ENCODE results near the gene ZDHHC11B. TPM values are rescaled to one million over a fixed set of nuclear protein-coding genes. Genes with fewer than 3 reads are reported as not detected.
A peak's percentile ranks its signal among the peaks of the same experiment; 100 is the strongest.
"Not testable (repeated sequence)": the region's sequence is repeated elsewhere in the genome, so short reads cannot be mapped to it uniquely, and the experiment has no call there.

ZDHHC11B gene
- total RNA-seq, 6 experiments from 2014 or later, result 0.56 to 5.1 (median 2.8) TPM

DNA sequence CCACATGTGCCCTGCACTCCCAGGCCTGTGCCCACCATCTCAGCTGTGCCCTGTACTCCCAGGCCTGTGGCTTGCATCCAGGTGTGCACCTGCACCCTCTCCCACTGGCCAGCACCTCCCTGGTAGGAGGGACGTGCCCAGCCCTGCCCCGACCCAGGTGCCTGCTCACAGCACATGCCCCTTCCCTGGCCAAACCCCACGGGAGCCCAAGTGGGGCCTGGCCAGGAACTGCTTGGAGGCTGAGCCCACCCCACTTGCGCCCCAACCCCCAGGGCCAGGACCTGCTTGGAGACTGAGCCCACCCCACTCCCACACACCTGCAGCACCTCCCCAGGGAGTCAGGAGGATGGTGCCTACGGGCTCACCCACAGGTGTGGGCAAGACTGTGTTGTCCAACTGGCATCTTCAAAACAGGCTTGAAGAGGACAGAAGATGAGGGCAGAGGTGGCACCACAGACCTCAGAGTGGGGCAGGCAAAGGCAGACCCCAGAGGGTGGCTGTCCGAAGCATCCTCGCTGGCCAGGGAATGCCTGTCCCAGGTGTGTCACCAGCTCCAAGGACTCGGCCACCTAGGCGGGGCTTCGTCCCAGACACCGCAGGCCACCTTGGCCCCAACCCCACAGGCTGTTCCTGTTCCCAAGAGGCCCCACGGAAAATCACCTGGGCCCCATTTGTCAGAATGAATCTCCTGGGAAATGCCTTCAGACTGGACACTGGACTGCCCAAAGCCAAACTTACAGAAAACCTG is 10.8 kb downstream of the ZDHHC11B start:
- peak in 1 of 3 donors; percentile 50 for DNase-seq
- no peaks in the 10 kb centered on the region for H3K27me3 ChIP-seq
- no peaks in the 10 kb centered on the region for H3K9me3 ChIP-seq
- H3K4me3 ChIP-seq, result no peak overlapping the region
- H3K36me3 ChIP-seq, result no peaks in the 10 kb centered on the region
- no peaks in the 10 kb centered on the region for H3K4me1 ChIP-seq
- 70% methylated on average over 2 of the region's 12 CpGs for WGBS (ENCODE audit: insufficient coverage, low coverage, low lambda C conversion rate, missing lambda C conversion rate)
- no peak for ATAC-seq
- H3K27ac ChIP-seq, result no peak overlapping the region
- TF ChIP-seq, protein P1, sequence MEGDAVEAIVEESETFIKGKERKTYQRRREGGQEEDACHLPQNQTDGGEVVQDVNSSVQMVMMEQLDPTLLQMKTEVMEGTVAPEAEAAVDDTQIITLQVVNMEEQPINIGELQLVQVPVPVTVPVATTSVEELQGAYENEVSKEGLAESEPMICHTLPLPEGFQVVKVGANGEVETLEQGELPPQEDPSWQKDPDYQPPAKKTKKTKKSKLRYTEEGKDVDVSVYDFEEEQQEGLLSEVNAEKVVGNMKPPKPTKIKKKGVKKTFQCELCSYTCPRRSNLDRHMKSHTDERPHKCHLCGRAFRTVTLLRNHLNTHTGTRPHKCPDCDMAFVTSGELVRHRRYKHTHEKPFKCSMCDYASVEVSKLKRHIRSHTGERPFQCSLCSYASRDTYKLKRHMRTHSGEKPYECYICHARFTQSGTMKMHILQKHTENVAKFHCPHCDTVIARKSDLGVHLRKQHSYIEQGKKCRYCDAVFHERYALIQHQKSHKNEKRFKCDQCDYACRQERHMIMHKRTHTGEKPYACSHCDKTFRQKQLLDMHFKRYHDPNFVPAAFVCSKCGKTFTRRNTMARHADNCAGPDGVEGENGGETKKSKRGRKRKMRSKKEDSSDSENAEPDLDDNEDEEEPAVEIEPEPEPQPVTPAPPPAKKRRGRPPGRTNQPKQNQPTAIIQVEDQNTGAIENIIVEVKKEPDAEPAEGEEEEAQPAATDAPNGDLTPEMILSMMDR (IDR thresholded peaks at IDR 0.05), result no peak
- TF ChIP-seq POLR2A (IDR thresholded peaks at IDR 0.05), result no peak
- intact Hi-C loops (cut with DNase I), result loop anchor here in 1 of 2 donors (10.0 kb wide), 1 partner anchor 89 kb away; no protein-coding TSS in a partner anchor

DNA sequence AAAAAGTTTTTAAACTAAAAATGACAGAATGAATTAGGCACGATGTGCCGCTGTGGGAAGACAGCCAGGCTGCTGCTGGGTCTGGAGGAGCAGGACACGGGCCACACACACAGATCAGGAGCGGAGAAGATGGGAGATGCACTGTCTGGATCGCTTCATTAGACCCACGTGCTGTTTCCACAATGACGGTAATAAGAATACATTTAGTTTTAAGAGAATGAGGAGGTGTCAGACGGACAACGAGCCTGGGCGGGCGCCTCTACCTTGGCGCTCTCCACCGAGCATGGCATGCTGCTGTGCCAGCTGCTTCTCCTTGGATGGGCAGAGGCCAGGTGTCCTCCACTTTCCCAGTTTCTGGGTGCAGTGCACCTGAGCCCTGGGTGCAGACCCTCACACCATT is 11.6 kb downstream of the ZDHHC11B start:
- H3K4me3 ChIP-seq, H3K4me1 ChIP-seq, ATAC-seq, H3K36me3 ChIP-seq, H3K27me3 ChIP-seq, DNase-seq, H3K27ac ChIP-seq, H3K9me3 ChIP-seq: not testable (repeated sequence)
- WGBS (ENCODE audit: insufficient coverage, low coverage, low lambda C conversion rate, missing lambda C conversion rate), result 78% methylated on average over 13 of the region's 13 CpGs
- intact Hi-C loops (cut with DNase I), result loop anchor here in 1 of 2 donors (10.0 kb wide), 1 partner anchor 88 kb away; no protein-coding TSS in a partner anchor

- H3K27ac ChIP-seq, H3K9me3 ChIP-seq, H3K4me3 ChIP-seq, H3K27me3 ChIP-seq, H3K4me1 ChIP-seq, DNase-seq, H3K36me3 ChIP-seq, ATAC-seq: not testable (repeated sequence)
- WGBS (ENCODE audit: insufficient coverage, low coverage, low lambda C conversion rate, missing lambda C conversion rate), result no CpG with 5 or more reads among the region's 14 CpGs
- intact Hi-C loops (cut with DNase I), result loop anchor here in 1 of 2 donors (10.0 kb wide), 1 partner anchor 88 kb away; no protein-coding TSS in a partner anchor
These were observed 12.0 kb downstream of the ZDHHC11B start for GRCh38 chr5:772547-772890.

GRCh38 chr5:771841-772546 is 12.5 kb downstream of the ZDHHC11B start:
- not testable (repeated sequence) for H3K36me3 ChIP-seq, H3K9me3 ChIP-seq, H3K4me1 ChIP-seq, H3K27me3 ChIP-seq, DNase-seq, H3K4me3 ChIP-seq, H3K27ac ChIP-seq
- WGBS (ENCODE audit: insufficient coverage, low coverage, low lambda C conversion rate, missing lambda C conversion rate), result 70% methylated on average over 7 of the region's 31 CpGs
- intact Hi-C loops (cut with DNase I), result loop anchor here in 1 of 2 donors (10.0 kb wide), 1 partner anchor 87 kb away; no protein-coding TSS in a partner anchor
- ATAC-seq, result peak in 1 of 4 donors; percentile 4

DNA sequence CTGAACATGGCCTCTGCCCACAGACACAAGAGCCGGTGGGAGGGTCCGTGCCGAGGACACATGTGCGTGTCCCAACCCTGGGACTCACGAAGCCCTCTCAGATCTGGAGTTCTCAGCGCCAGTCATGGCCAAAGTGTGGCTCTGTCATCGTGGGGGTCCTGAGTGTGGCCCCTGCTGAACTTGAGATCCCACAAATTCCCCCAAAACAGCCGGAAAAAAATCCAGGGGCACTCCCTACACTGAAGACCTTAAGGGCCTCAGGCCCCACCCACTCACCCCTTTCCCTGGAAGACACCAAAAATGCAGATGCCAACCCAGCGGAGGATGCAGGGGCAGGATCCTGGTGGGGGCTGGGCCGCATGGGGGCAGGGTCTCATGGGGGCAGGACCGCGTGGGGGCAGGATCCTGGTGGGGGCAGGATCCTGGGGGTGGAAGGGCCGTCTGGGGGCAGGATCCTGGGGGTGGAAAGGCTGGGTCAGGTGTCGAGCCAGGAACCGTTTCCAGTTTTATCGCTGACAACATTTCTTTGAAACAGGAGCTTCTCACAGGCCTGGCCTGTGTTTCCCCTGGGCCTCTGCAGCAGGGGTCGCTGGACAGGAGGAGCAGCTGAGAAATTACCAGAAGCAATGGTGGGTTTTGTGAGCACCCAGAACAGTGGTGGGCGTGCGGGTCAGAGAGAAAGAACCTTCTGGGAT is 13.3 kb downstream of the ZDHHC11B start:
- 63% methylated on average over 4 of the region's 19 CpGs for WGBS (ENCODE audit: insufficient coverage, low coverage, low lambda C conversion rate, missing lambda C conversion rate)
- H3K4me1 ChIP-seq, result not testable (repeated sequence)
- intact Hi-C loops (cut with DNase I), result loop anchor here in 1 of 2 donors (10.0 kb wide), 1 partner anchor 86 kb away; no protein-coding TSS in a partner anchor

DNA sequence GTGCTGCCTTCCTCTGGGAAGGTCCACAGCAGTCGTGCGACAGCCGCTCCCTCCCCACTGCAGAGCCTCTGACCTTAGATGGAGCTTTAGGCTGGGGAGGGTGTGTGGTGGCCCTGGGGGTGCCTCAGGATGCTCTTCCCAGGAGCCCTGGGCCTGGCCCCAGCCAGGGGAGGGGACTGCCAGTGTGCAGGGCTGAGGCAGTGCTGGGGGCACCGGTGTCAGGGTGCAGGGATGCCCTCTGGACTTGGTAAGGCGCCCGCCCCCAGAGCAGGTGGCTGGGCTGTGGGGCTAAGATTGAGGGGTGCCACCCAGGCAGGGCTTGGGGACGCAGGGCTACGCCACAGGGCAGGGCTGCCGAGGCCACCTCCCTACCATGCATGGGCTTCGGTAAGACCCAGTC is 13.9 kb downstream of the ZDHHC11B start:
- WGBS (ENCODE audit: insufficient coverage, low coverage, low lambda C conversion rate, missing lambda C conversion rate), result 80% methylated on average over 1 of the region's 10 CpGs
- peak in 2 of 3 donors; percentile 16 to 46 for DNase-seq
- intact Hi-C loops (cut with DNase I), result loop anchor here in 1 of 2 donors (10.0 kb wide), 1 partner anchor 86 kb away; no protein-coding TSS in a partner anchor

More for the DNA sequence above, 13.3 kb downstream of the ZDHHC11B start:
- not testable (repeated sequence) for H3K36me3 ChIP-seq, ATAC-seq, H3K9me3 ChIP-seq, H3K4me3 ChIP-seq, H3K27me3 ChIP-seq, H3K27ac ChIP-seq
- peak in 2 of 3 donors; percentile 40 for DNase-seq

GRCh38 chr5:769485-770145 is 14.9 kb downstream of the ZDHHC11B start:
- not testable (repeated sequence) for H3K4me3 ChIP-seq, H3K4me1 ChIP-seq, H3K9me3 ChIP-seq, H3K27ac ChIP-seq, H3K27me3 ChIP-seq, H3K36me3 ChIP-seq, ATAC-seq
- 82% methylated on average over 15 of the region's 29 CpGs for WGBS (ENCODE audit: insufficient coverage, low coverage, low lambda C conversion rate, missing lambda C conversion rate)
- intact Hi-C loops (cut with DNase I), result loop anchor here in 1 of 2 donors (10.0 kb wide), 1 partner anchor 85 kb away; no protein-coding TSS in a partner anchor
- DNase-seq, result peak; percentile 21 to 42 (median 37)

More for the DNA sequence above, 13.9 kb downstream of the ZDHHC11B start:
- not testable (repeated sequence) for H3K27me3 ChIP-seq, ATAC-seq, H3K9me3 ChIP-seq, H3K4me1 ChIP-seq, H3K27ac ChIP-seq, H3K4me3 ChIP-seq, H3K36me3 ChIP-seq

Data from right lobe of liver (tissue), 6 donors.